Urothelium cell line (cell line): ENCODE results near the gene CDH23.

Experiments used
- DNase-seq: peaks from one replicate; pipeline ENCODE4 v3.0.0; 2011; ENCODE audit warnings: low spot score, mixed read lengths
- FAIRE-seq: peaks from 2 replicates; lab custom pipeline; 2011; peaks lifted over from hg19 to GRCh38; lab: Jason Lieb, UNC

The CDH23 gene

GRCh38 chr10:71817831-71818655 is 421.3 kb downstream of the CDH23 start:
- FAIRE-seq (no peak), DNase-seq (no peak)

- FAIRE-seq (no peak), DNase-seq (no peak)
These were observed 422.0 kb downstream of the CDH23 start for GRCh38 chr10:71818674-71819260.

- no peak for DNase-seq
These were observed 422.7 kb downstream of the CDH23 start for GRCh38 chr10:71819441-71819861.

GRCh38 chr10:71819985-71820384 is 423.3 kb downstream of the CDH23 start:
- DNase-seq (no peak), FAIRE-seq (no peak)

More at GRCh38 chr10:71819441-71819861, 422.7 kb downstream of the CDH23 start:
- FAIRE-seq, result no peak

GRCh38 chr10:71820966-71821365 is 424.2 kb downstream of the CDH23 start:
- DNase-seq, result no peak
- FAIRE-seq, result no peak

- FAIRE-seq, result no peak
- DNase-seq, result no peak
These were observed 425.4 kb downstream of the CDH23 start for GRCh38 chr10:71821909-71822763.

GRCh38 chr10:71823356-71823755 is 426.6 kb downstream of the CDH23 start:
- FAIRE-seq (no peak), DNase-seq (no peak)

- FAIRE-seq (no peak), DNase-seq (no peak)
These were observed 427.6 kb downstream of the CDH23 start for GRCh38 chr10:71824333-71824732.

- FAIRE-seq (no peak), DNase-seq (no peak)
These were observed 428.5 kb downstream of the CDH23 start for GRCh38 chr10:71825217-71825616.

- DNase-seq (no peak), FAIRE-seq (no peak)
These were observed 431.1 kb downstream of the CDH23 start for GRCh38 chr10:71827852-71828251.

- DNase-seq (no peak), FAIRE-seq (no peak)
These were observed 432.0 kb downstream of the CDH23 start for GRCh38 chr10:71828702-71829101.

GRCh38 chr10:71829171-71829570 is 432.5 kb downstream of the CDH23 start:
- no peak for DNase-seq
- no peak for FAIRE-seq

GRCh38 chr10:71829896-71830295 is 433.2 kb downstream of the CDH23 start:
- FAIRE-seq (no peak), DNase-seq (no peak)

GRCh38 chr10:71830726-71831125 is 434.0 kb downstream of the CDH23 start:
- no peak for FAIRE-seq
- no peak for DNase-seq

GRCh38 chr10:71831646-71832552 is 435.2 kb downstream of the CDH23 start:
- FAIRE-seq, result no peak
- no peak for DNase-seq

GRCh38 chr10:71832967-71833366 is 436.2 kb downstream of the CDH23 start:
- FAIRE-seq (no peak), DNase-seq (no peak)

GRCh38 chr10:71833451-71834342 is 437.0 kb downstream of the CDH23 start:
- no peak for FAIRE-seq
- DNase-seq, result no peak

- no peak for DNase-seq
- FAIRE-seq, result no peak
These were observed 437.6 kb downstream of the CDH23 start for GRCh38 chr10:71834343-71834674.
